Stimulated activated CD8-positive, alpha-beta memory T cell treated with anti-CD3 and anti-CD28 coated beads, Interleukin-2, amount 100 ng/mL, for 1 hour (primary cell): ENCODE results near the gene UNC13C.

Experiments used
- DNase-seq, 2 donors: peaks; one replicate each; pipeline ENCODE4 v3.0.0-alpha.2; 2020; ENCODE audit warnings: low read depth in 2 of 2

Gene UNC13C

GRCh38 chr15:54109014-54109413 is 130.8 kb downstream of the UNC13C start:
- DNase-seq, result no peak

- no peak for DNase-seq
Measured at GRCh38 chr15:54119051-54119450, 140.8 kb downstream of the UNC13C start.

- no peak for DNase-seq
Measured at GRCh38 chr15:54120949-54121463, 142.8 kb downstream of the UNC13C start.

GRCh38 chr15:54127574-54127973 is 149.3 kb downstream of the UNC13C start:
- DNase-seq, result no peak

- DNase-seq, result no peak
Measured at GRCh38 chr15:54131410-54131809, 153.2 kb downstream of the UNC13C start.

GRCh38 chr15:54149115-54149531 is 170.9 kb downstream of the UNC13C start:
- no peak for DNase-seq

GRCh38 chr15:54150255-54150654 is 172.0 kb downstream of the UNC13C start:
- DNase-seq, result no peak

- DNase-seq, result no peak
Measured at GRCh38 chr15:54159012-54159411, 180.8 kb downstream of the UNC13C start.

- no peak for DNase-seq
Measured at GRCh38 chr15:54187325-54187724, 209.1 kb downstream of the UNC13C start.

GRCh38 chr15:54197995-54198394 is 219.8 kb downstream of the UNC13C start:
- no peak for DNase-seq

- DNase-seq, result no peak
Measured at GRCh38 chr15:54206586-54207321, 228.5 kb downstream of the UNC13C start.

- no peak for DNase-seq
Measured at GRCh38 chr15:54208786-54209185, 230.5 kb downstream of the UNC13C start.

GRCh38 chr15:54212635-54213034 is 234.4 kb downstream of the UNC13C start:
- DNase-seq, result no peak

GRCh38 chr15:54226455-54226854 is 248.2 kb downstream of the UNC13C start:
- no peak for DNase-seq

- DNase-seq, result no peak
Measured at GRCh38 chr15:54227569-54227968, 249.3 kb downstream of the UNC13C start.

GRCh38 chr15:54250326-54250725 is 272.1 kb downstream of the UNC13C start:
- no peak for DNase-seq

GRCh38 chr15:54256190-54256589 is 277.9 kb downstream of the UNC13C start:
- no peak for DNase-seq

GRCh38 chr15:54273928-54274327 is 295.7 kb downstream of the UNC13C start:
- no peak for DNase-seq

- no peak for DNase-seq
Measured at GRCh38 chr15:54277834-54278233, 299.6 kb downstream of the UNC13C start.

- no peak for DNase-seq
Measured at GRCh38 chr15:54280726-54281125, 302.5 kb downstream of the UNC13C start.

- DNase-seq, result no peak
Measured at GRCh38 chr15:54282228-54282836, 304.1 kb downstream of the UNC13C start.

GRCh38 chr15:54288049-54288448 is 309.8 kb downstream of the UNC13C start:
- no peak for DNase-seq

- DNase-seq, result no peak
Measured at GRCh38 chr15:54289590-54290136, 311.4 kb downstream of the UNC13C start.
